ENCODE results near the gene DIPK2A. TPM values are rescaled to one million over a fixed set of nuclear protein-coding genes. Genes with fewer than 3 reads are reported as not detected.

DIPK2A gene
- total RNA-seq, 2 donors from 2014 or later = 19.3 to 58.8 TPM

- 1% methylated on average over 28 of the region's 28 CpGs for WGBS
- no peak for TF ChIP-seq POLR2A (IDR thresholded peaks at IDR 0.05)
- TF ChIP-seq CTCF (IDR thresholded peaks at IDR 0.05) = peak in 1 of 4 experiments; percentile 55
- peak; percentile 48 for TF ChIP-seq POLR2AphosphoS5 (IDR thresholded peaks at IDR 0.05)
- DNase-seq (ENCODE audit: low spot score) = peak; percentile 81
- intact Hi-C loops (cut with DNase I) = loop anchor here (10.0 kb wide), 1 partner anchor 801 kb away; no protein-coding TSS in a partner anchor
- Histone ChIP-seq H3K27me3 (replicated peaks; ENCODE audit: insufficient read depth) (no peaks in the 10 kb centered on the region), H3K9me3 (no peaks in the 10 kb centered on the region), H3K27ac (peak overlapping the region; percentile 97 to 98), H3K36me3 (no peaks in the 10 kb centered on the region), H3K4me3 (peak overlapping the region; percentile 74 to 78), H3K4me1 (replicated peaks) (no peaks in the 10 kb centered on the region)
These were observed 1.8 kb downstream of the DIPK2A start for GRCh38 chr3:143973259-143974021.

- WGBS = 10% methylated on average over 6 of the region's 6 CpGs
- H3K27me3 ChIP-seq (replicated peaks; ENCODE audit: insufficient read depth) = no peaks in the 10 kb centered on the region
- H3K36me3 ChIP-seq = no peaks in the 10 kb centered on the region
- intact Hi-C loops (cut with DNase I) = loop anchor here (10.0 kb wide), 1 partner anchor 800 kb away; no protein-coding TSS in a partner anchor
- peak overlapping the region; percentile 97 to 98 for H3K27ac ChIP-seq
- DNase-seq (ENCODE audit: low spot score) = no peak
- no peaks in the 10 kb centered on the region for H3K4me1 ChIP-seq (replicated peaks)
- peak overlapping the region; percentile 2 to 78 for H3K4me3 ChIP-seq
- no peaks in the 10 kb centered on the region for H3K9me3 ChIP-seq
- TF ChIP-seq CTCF (IDR thresholded peaks at IDR 0.05) (no peak), POLR2A (IDR thresholded peaks at IDR 0.05) (no peak), POLR2AphosphoS5 (IDR thresholded peaks at IDR 0.05) (no peak)
These were observed 2.9 kb downstream of the DIPK2A start for GRCh38 chr3:143974271-143975238.

GRCh38 chr3:143975554-143976152 lies 4.0 kb downstream of the DIPK2A start:
- DNase-seq (ENCODE audit: low spot score) = peak; percentile 9
- Histone ChIP-seq H3K4me3 (no peak overlapping the region), H3K27ac (no peak overlapping the region), H3K36me3 (no peaks in the 10 kb centered on the region), H3K9me3 (no peaks in the 10 kb centered on the region), H3K27me3 (replicated peaks; ENCODE audit: insufficient read depth) (no peaks in the 10 kb centered on the region), H3K4me1 (replicated peaks) (no peaks in the 10 kb centered on the region)
- intact Hi-C loops (cut with DNase I) = loop anchor here (10.0 kb wide), 1 partner anchor 799 kb away; no protein-coding TSS in a partner anchor
- 34% methylated on average over 3 of the region's 3 CpGs for WGBS
- TF ChIP-seq CTCF (IDR thresholded peaks at IDR 0.05) (peak; percentile 18 to 65 (median 54)), POLR2AphosphoS5 (IDR thresholded peaks at IDR 0.05) (no peak)

- intact Hi-C loops (cut with DNase I) = loop anchor here (10.0 kb wide), 1 partner anchor 797 kb away; no protein-coding TSS in a partner anchor
These were observed 6.0 kb downstream of the DIPK2A start for GRCh38 chr3:143977341-143978262.

More at GRCh38 chr3:143977341-143978262, 6.0 kb downstream of the DIPK2A start:
- Histone ChIP-seq H3K4me3 (no peak overlapping the region), H3K27me3 (replicated peaks; ENCODE audit: insufficient read depth) (no peaks in the 10 kb centered on the region), H3K36me3 (no peaks in the 10 kb centered on the region), H3K4me1 (replicated peaks) (no peaks in the 10 kb centered on the region), H3K27ac (no peak overlapping the region), H3K9me3 (no peaks in the 10 kb centered on the region)
- 56% methylated on average over 4 of the region's 4 CpGs for WGBS
- no peak for DNase-seq (ENCODE audit: low spot score)
- TF ChIP-seq POLR2A (IDR thresholded peaks at IDR 0.05) (no peak), CTCF (IDR thresholded peaks at IDR 0.05) (no peak), POLR2AphosphoS5 (IDR thresholded peaks at IDR 0.05) (no peak)
